Liver (tissue), 9 donors: ENCODE measurements around the gene ALCAM. TPM values are rescaled to one million over a fixed set of nuclear protein-coding genes. Genes with fewer than 3 reads are reported as not detected.
"Not testable (repeated sequence)": the region's sequence is repeated elsewhere in the genome, so short reads cannot be mapped to it uniquely, and the experiment has no call there.

Experiments
- DNase-seq: peaks from one replicate; pipeline ENCODE4 v3.0.0-alpha.2; 2017; ENCODE audit warnings: low spot score
- H3K27ac ChIP-seq, 2 donors: one replicate each; pipeline ENCODE4 v1.7.0; 2013; ENCODE audit warnings: inconsistent platforms in 2 of 2, low read length in 2 of 2, control low read depth in 1 of 2, low read depth in 1 of 2, mild to moderate bottlenecking in 1 of 2
- H3K27me3 ChIP-seq, 4 donors: one replicate each; pipeline versions ENCODE4 v1.6.1 to v1.7.0; 2013; ENCODE audit warnings: low read length in 3 of 4, inconsistent platforms in 1 of 4, mild to moderate bottlenecking in 1 of 4, moderate library complexity in 1 of 4; ENCODE audit not compliant: control insufficient read depth in 4 of 4, insufficient read depth in 4 of 4
- H3K36me3 ChIP-seq, 4 donors: one replicate each; pipeline versions ENCODE4 v1.6.1 to v1.7.0; 2013; ENCODE audit warnings: low read length in 3 of 4, mild to moderate bottlenecking in 3 of 4, low read depth in 1 of 4, moderate library complexity in 1 of 4; ENCODE audit not compliant: control insufficient read depth in 4 of 4, insufficient read depth in 3 of 4
- H3K4me1 ChIP-seq, 4 donors: one replicate each; pipeline versions ENCODE4 v1.6.1 to v1.7.0; 2013; ENCODE audit warnings: low read length in 3 of 4, mild to moderate bottlenecking in 3 of 4, moderate library complexity in 1 of 4; ENCODE audit not compliant: control insufficient read depth in 4 of 4, insufficient read depth in 4 of 4
- H3K4me3 ChIP-seq, 3 donors: one replicate each; pipeline versions ENCODE4 v1.6.1 to v1.7.0; 2013; ENCODE audit warnings: low read length in 3 of 3, control low read depth in 1 of 3, low read depth in 1 of 3, mild to moderate bottlenecking in 1 of 3
- H3K9ac ChIP-seq, 2 donors: one replicate each; pipeline ENCODE4 v1.7.0; 2013; ENCODE audit warnings: low read length in 2 of 2, mild to moderate bottlenecking in 2 of 2, moderate library complexity in 2 of 2, control low read depth in 1 of 2, low read depth in 1 of 2
- H3K9me3 ChIP-seq, 4 donors: one replicate each; pipeline versions ENCODE4 v1.6.1 to v1.7.0; 2013; ENCODE audit warnings: low read length in 3 of 4; ENCODE audit not compliant: control insufficient read depth in 4 of 4
- ATF3 ChIP-seq: IDR thresholded peaks from 2 replicates; pipeline ENCODE4 v1.6.1; 2016; ENCODE audit warnings: antibody characterized with exemption
- CTCF ChIP-seq: fragments of 150-350 bp; IDR thresholded peaks from 2 replicates; pipeline ENCODE4 v1.5.1; 2017; ENCODE audit warnings: improper control_type of control experiment, low read depth, low read length; ENCODE audit not compliant: missing input control
- EGR1 ChIP-seq, 2 donors: IDR thresholded peaks; 2 replicates each; pipeline ENCODE4 v1.6.1; 2016 to 2018; ENCODE audit warnings: antibody characterized with exemption in 2 of 2, low read depth in 2 of 2
- HNF4A ChIP-seq, 2 donors: conservative IDR thresholded peaks; 2 replicates each; pipeline ENCODE4 v1.6.1; 2016; ENCODE audit warnings: antibody characterized with exemption in 2 of 2, mild to moderate bottlenecking in 2 of 2
- HNF4G ChIP-seq: IDR thresholded peaks from 2 replicates; pipeline ENCODE4 v1.6.1; 2016; ENCODE audit warnings: antibody characterized with exemption
- MAX ChIP-seq: IDR thresholded peaks from 2 replicates; pipeline ENCODE4 v1.6.1; 2016; ENCODE audit warnings: antibody characterized with exemption
- NR2F2 ChIP-seq: IDR thresholded peaks from 2 replicates; pipeline ENCODE4 v1.6.1; 2016; ENCODE audit warnings: antibody characterized with exemption
- RXRA ChIP-seq, 2 donors: IDR thresholded peaks; 2 replicates each; pipeline ENCODE4 v1.6.1; 2017 to 2018; ENCODE audit warnings: antibody characterized with exemption in 2 of 2, mild to moderate bottlenecking in 1 of 2
- YY1 ChIP-seq: IDR thresholded peaks from 2 replicates; pipeline ENCODE4 v1.6.1; 2016; ENCODE audit warnings: antibody characterized with exemption, mild to moderate bottlenecking
- ZBTB33 ChIP-seq: IDR thresholded peaks from 2 replicates; pipeline ENCODE4 v1.6.1; 2016; ENCODE audit warnings: antibody characterized with exemption
- WGBS: extraction: QIAGEN DNeasy Blood & Tissue Kit; methylation state at CpG from one replicate; pipeline ENCODE4 v1.1.7; 2013; 5-methylcytosine and 5-hydroxymethylcytosine counted together
- polyA plus RNA-seq, 2 donors: library from polyadenylated mRNA; stranded (reverse) in 1 of 2; unstranded in 1 of 2; fragments of 200-250 nt in 1 of 2; fragments of >200 nt in 1 of 2; fragmentation: Nextera tagmentation in 1 of 2; extraction: Ambion mirVana in 1 of 2; gene quantifications; one replicate each; pipeline versions ENCODE4 v1.2.1 to v1.2.3, GENCODE V29; 2013 to 2015
- total RNA-seq, 2 donors: library from RNA; depleted of rRNA; stranded (reverse); fragments of >200 nt; gene quantifications; one replicate each; pipeline ENCODE4 v1.2.3, GENCODE V29; 2014
- donor health status: healthy.
- donor health status: healthy.
- donor health status: healthy.
- donor health status: healthy.
- donor health status: healthy.

The ALCAM gene
- total and polyA plus RNA-seq, 4 donors = 14.2 to 62.0 (median 32.3) TPM

- Histone ChIP-seq H3K4me3 (no peak overlapping the region), H3K36me3 (no peaks in the 10 kb centered on the region), H3K27me3 (no peaks in the 10 kb centered on the region), H3K4me1 (peaks cover 1 to 13% (median 4%) of the 10 kb centered on the region in 4 donors), H3K27ac (no peak overlapping the region), H3K9me3 (no peaks in the 10 kb centered on the region), H3K9ac (no peak overlapping the region)
- WGBS = 95% methylated on average over 6 of the region's 6 CpGs
- TF ChIP-seq YY1 (no peak), EGR1 (IDR thresholded peaks at IDR 0.05; ENCODE audit: low read depth in 2 of 2) (no peak), ZBTB33 (no peak), MAX (no peak)
- no peak for DNase-seq
Observed at GRCh38 chr3:105402287-105402801, 35.6 kb downstream of the ALCAM start.

GRCh38 chr3:105403034-105403433, 36.3 kb downstream of the ALCAM start:
- not testable (repeated sequence) for DNase-seq, H3K9ac ChIP-seq, H3K27ac ChIP-seq, H3K9me3 ChIP-seq, H3K27me3 ChIP-seq, H3K4me3 ChIP-seq, H3K36me3 ChIP-seq
- H3K4me1 ChIP-seq = peaks cover 1 to 13% (median 4%) of the 10 kb centered on the region in 4 donors
- 95% methylated on average over 9 of the region's 9 CpGs for WGBS

- Histone ChIP-seq H3K9me3 (no peaks in the 10 kb centered on the region), H3K27ac (no peak overlapping the region), H3K36me3 (no peaks in the 10 kb centered on the region), H3K4me1 (no peaks in the 10 kb centered on the region), H3K4me3 (no peak overlapping the region), H3K9ac (no peak overlapping the region), H3K27me3 (no peaks in the 10 kb centered on the region)
- no peak for DNase-seq
- TF ChIP-seq HNF4A (conservative IDR thresholded peaks at IDR 0.05) (no peak), NR2F2 (no peak), CTCF (no peak), RXRA (IDR thresholded peaks at IDR 0.05) (no peak), ATF3 (no peak), HNF4G (no peak)
- 66% methylated on average over 2 of the region's 2 CpGs for WGBS
Observed at GRCh38 chr3:105406268-105406667, 39.6 kb downstream of the ALCAM start.
